TTC549 (cell line): ENCODE results near the gene AJAP1.
"Not testable (repeated sequence)": the region's sequence is repeated elsewhere in the genome, so short reads cannot be mapped to it uniquely, and the experiment has no call there.

Experiments
- FAIRE-seq: peaks from 2 replicates; lab custom pipeline; 2012; peaks lifted over from hg19 to GRCh38; lab: Jason Lieb, UNC

The AJAP1 gene

DNA sequence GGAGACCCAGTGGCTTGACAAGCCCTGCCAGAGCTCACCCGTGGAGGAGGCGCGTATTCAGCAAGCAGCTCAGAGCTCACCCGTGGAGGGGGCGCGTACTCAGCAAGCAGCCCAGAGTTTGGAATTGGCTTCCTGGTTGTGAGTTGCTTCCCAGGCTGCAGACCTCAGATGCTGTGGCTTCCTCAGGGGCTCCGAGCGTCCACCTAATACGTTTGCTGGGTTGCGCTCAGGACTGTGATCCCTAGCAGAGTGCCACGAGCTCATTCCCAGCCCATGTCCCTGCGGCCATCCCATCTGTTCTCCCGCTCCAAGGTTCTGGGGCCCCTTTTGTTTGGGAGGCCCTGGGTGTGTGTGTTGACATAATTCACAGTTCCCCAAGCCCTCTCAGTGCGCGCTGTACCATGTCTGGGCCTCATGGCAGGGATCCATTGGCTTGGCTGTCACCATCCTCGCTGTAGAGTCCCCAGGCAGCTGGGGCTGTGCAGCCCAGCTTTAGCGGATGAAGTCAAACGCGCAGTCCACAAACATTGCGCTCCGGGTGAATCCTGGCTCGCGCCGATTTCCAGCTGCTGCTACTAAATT, 3.6 kb downstream of the AJAP1 start:
- no peak for FAIRE-seq

DNA sequence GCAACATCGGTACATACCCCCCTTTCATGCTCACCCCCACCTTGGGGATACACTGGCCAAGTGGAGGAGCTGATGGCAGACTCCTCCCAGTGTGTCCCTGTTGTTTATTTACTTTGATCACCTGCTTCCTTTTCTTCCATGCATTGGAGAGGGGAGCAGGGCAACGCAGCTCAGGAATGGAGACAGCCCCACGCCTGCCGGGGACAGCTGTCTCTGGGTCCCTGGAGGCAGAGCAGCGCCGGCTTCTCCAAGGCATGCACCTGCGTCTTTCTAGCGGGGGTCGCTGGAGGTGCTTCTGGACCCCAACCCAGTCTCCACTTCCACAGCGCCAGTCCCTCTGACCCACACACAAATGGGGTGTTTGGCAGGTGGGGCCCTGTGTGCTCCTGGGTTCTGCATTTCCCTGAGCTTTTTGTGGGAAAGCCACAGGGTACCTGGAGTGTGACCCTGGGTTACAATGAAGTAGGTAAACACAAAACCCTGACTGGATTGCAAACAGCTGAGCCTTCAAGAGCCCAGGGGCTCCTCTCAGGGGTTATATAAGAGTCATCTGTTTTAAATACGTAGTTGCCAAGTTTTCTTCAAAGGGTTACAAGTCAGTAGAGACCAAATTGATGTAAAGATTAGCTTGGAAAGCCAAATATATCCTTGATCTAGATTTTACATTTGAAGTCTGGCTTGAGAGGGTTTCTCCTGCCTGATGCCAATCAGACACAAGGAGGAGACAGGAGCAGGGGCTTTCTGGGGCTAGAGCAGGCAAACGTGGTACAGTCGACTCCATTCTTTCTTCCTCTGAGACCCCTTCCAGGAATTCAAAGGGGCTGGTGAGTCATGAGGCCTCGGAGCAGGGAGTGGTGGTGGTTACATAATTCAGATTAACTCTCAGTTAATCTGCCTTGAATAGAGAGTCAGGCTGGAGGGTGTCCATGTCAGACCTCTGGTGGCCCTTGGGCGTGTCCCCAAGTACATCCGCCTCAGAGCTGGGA, 4.5 kb downstream of the AJAP1 start:
- FAIRE-seq = no peak

DNA sequence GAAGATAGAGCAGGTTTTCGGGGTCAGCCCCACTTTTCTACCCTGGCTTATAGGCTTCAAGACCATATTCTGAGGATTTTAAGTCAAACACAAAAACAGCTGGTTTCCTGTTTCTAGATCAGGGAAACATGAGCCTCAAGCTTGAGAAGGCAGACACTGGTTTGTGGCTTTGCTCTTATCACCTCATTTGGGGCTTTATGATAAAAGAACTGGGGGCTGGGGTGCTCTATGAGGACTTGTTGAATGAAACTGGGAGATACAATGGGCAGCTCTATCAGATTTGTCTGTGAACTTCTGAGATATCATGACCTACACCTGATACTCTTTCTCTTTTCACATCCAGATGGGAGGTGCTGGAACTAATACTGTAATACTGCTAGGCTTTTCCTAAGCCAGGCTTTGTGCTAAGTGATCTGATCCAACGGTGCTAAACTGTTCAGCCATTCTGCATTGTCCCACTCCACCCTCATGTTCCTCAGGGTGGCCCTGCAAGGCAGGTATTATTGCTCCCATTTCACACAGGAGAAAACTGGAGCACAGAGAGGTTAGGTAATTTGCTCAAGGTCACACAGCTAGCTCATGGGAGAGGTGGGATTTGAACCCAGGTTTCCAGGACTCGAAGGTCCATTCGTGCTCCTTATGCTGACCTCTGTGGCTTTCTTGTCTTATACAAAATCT, 6.6 kb downstream of the AJAP1 start:
- FAIRE-seq = no peak

DNA sequence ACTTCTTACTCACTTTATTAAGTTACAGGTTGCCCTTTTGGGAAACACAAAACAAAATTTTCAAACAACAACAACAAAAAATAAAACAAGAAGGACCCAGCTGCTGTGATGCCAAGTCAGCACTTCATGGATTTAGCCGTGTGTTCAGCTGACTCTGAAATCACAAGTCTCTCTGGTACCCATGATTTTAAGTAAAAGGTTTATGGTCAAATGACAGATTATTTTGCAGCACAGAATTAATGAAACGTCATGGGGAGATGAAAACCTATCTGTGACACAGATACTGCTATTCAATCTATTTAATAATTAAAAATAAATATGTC, 7.1 kb downstream of the AJAP1 start:
- no peak for FAIRE-seq

DNA sequence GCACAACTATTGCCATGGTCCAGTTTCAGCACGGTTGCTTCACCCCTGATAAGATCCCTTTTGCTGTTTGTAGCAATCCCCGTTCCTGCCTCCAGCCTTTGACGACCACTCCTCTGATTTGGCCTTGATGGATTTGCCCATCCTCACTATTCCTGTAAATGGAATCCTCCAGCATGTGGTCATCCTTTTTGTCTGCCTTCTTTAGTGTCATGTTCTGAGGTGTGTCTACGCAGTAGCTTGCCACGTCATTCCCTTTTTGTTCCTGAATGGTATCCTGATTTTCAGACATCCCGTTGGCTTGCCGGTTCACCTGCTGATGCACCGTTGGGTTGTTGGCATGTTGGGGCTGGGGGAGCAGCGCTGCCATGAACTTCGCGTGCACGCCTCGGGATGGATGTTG, 7.8 kb downstream of the AJAP1 start:
- no peak for FAIRE-seq

DNA sequence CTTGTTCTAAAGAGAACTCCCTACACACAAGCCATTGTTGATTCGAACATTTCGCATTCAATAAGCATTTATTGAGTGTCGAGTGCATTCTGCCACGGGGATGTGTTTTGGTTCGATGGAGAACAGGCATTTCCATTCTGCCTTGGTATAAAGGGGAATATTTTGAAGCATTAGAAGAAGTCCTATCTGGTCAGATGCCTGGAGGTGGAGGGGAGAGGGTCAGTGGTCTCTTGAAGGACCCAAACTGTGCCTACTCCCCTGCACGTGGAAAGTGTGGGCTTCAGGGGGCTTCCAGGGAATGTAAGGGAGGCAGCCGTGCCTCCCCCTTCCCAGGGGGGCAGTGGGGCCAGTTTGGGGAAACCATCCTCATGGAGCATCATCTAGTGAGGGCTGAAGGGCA, 8.3 kb downstream of the AJAP1 start:
- FAIRE-seq = no peak

DNA sequence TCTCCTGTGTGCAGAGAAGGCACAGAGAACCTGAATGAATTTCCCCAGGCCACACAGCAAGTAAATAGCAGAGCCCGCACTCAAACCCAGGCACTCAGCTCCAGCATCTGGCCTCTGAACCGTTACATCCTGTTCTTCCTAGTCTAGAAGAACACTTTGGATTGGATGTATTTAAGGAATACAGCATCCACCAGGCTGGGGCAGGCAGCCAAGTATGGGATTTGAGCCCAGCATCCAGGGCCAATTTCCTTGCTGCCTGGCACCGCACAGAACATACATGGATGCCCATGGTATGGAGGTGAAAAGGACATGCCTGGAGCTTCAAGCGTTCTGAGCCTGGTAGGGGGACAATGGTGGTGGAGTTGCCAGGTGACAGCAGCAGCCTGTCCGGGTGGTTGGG, 9.7 kb downstream of the AJAP1 start:
- FAIRE-seq = no peak

DNA sequence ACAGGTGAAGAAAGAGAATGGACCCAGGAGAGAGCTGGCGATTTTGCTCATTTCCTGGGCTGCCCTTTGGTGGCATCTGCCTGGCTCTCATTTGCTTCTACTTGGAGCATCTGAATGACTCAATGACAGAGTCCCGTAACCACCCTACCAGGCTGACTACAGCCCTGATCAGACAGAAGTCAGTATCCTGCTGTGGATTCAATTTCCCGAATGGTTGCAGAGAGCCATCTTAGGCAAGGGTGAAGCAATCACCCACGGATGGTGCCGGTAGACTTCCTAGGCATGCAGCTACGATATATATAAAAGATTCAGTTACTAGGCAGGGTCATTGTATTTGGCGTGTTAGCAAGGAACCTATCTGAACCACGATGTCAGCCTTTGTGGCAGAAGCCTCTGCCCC, 10.2 kb downstream of the AJAP1 start:
- no peak for FAIRE-seq

DNA sequence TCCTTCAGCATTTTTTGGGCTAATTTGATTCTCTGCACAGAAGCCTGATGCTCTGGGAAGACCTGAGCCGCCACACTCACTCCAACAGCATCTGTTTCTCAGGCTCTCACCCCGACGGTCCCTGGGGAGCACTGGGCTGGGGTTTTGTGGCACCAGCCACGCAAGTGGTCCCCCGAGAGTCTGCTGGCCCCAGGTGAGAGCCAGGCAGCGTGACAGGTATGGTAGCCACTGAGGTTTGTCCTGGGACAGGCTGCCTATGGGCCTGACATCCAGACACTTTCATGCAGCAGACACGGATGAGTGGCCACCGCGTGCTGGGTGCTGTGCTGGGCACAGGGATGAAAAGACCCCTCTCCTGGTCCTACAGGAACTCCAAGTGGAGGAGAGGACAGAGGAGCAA, 11.0 kb downstream of the AJAP1 start:
- no peak for FAIRE-seq

DNA sequence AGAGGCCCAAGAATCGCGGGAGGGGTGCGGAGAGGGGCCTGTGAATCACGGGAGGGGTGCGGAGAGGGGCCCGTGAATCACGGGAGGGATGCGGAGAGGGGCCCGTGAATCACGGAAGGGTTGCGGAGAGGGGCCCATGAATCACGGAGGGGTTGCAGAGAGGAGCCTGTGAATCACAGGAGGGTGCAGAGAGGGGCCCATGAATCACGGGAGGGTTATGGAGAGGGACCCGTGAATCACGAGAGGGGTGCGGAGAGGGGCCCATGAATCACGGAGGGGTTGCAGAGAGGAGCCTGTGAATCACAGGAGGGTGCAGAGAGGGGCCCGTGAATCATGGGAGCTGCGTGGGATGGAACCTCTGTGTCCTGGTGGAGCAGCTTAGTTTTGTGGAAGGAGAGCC, 12.3 kb downstream of the AJAP1 start:
- FAIRE-seq = not testable (repeated sequence)

DNA sequence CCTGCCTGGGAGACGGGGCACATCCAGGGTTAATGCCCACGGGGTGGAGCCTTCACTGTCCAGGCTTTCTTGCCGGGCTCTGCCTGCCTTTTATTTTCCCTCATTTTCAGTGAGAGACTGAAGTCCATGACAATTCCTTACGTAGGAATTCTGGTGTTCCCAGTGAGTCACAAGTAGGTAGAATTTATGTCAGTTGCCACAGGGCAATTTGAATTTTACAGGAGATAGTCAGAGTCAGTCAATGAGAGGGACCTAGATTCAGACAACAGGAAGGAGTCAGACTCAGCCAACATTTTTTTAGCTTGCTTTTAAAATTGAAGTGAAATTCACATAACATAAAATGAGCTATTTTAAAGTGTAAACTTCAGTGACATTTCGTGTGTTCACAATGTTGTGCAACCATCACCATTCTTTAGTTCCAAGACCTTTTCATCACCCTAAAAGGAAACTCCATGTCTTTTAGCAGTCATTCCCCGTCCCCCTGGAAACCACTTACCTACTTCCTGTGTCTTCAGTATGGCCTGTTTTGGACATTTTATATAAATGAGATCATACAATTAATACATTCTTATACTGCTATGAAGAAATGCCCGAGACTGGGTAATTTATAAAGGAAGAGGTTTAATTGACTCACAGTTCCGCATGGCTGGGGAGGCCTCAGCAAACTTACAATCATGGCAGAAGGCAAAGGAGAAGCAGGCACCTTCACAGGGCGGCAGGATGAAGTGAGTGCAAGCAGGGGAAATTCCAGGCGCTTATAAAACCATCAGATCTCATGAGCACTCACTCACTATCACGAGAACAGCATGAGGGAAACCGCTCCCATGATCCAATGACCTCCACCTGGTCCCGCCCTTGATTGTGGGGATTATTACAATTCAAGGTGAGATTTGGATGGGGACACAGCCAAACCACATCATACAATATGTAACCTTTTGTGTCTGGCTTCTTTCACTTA, 14.6 kb downstream of the AJAP1 start:
- FAIRE-seq = no peak

DNA sequence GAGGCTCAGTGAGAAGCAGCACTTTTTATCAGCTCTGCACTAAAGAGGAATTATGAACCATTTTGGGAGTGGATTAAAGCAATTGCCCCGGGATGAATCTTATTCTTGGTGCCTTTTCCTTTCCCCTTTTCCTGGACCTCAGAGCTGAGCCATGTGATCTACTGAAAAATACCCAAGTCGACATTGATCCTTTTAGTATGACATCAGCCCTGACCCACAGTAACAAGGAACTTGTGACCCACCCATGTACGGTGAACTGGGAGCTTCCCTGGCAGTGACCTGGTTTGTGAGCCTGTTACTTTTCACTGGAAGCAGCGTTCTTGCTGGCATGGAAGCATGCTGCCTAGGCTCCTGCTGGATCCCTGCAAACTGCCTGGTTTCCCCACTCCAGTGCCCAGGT, 15.9 kb downstream of the AJAP1 start:
- FAIRE-seq = no peak

DNA sequence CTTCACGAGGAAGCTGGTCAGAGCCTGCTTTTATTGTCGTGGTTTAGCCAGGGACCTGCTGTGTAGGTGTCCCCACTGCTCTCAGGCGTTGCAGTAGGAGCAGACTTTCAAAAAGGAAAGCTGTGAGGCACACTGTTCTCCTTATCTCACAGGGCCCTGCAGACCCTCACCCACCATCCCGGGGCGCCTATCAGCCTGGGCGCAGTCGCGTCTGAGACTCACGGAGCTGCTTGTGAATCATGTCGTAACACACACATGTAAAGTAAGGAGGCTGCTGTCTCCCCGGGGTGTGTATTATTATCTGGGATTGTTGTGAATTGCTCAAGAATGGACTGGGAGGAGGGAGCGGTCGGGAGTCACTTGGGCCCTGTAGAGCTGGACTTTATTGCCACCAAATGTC, 17.4 kb downstream of the AJAP1 start:
- FAIRE-seq = no peak

DNA sequence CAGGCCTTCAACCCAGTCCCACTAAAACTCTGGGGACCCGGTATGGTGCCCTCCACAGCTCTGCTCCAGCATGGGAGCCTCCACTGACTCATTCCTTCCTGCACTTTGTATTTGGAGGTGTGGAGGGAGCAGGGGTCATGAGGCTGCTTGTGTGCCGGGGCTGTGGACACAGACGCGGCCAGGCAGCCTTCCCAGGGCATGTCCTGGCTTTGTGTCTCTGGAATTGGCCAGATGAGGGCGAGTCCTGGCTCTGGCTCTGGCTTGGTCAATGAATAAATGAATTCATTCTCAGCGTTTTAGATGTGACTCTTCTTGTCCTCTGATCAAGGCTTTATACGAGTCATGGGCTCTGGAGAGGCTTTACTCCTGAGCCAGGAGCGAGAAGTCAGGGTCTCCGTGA, 19.1 kb downstream of the AJAP1 start:
- no peak for FAIRE-seq

DNA sequence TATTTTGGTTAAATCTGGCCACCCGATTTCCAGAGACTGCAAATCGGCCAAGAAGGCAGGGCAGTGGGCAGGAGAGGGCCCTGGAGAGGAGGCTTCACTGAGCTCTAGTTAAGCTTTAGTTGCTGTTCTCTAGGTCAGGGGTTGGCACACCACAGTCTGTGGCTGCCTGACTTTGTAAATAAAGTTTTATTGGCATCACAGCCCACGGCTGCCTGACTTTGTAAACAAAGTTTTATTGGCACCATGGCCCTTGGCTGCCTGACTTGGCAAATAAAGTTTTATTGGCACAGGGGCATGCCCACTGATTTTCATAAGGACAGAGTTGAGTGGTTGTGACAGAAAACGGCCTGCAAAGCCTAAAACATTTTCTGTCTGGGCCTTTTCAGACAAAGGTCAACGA, 19.7 kb downstream of the AJAP1 start:
- no peak for FAIRE-seq

DNA sequence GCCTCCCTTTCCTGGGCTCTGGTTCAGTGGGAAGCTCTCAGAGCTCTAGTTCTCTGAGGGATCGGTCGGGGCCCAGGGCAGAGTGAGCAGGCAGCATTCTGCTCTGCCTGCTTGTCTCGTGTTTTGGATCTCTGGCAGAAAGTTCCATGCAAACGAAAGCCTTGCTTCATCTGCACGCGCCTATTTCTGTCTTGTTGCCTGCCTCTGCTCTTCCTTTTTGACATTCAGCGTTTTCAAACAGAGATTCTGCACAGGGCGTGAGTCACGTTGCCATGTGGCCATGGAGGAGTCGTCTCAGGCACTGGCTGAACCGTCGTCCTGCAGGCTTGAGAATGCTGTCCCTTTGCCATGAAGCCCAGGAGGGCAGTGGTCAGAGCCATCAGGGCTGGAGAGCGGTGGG, 20.3 kb downstream of the AJAP1 start:
- no peak for FAIRE-seq

DNA sequence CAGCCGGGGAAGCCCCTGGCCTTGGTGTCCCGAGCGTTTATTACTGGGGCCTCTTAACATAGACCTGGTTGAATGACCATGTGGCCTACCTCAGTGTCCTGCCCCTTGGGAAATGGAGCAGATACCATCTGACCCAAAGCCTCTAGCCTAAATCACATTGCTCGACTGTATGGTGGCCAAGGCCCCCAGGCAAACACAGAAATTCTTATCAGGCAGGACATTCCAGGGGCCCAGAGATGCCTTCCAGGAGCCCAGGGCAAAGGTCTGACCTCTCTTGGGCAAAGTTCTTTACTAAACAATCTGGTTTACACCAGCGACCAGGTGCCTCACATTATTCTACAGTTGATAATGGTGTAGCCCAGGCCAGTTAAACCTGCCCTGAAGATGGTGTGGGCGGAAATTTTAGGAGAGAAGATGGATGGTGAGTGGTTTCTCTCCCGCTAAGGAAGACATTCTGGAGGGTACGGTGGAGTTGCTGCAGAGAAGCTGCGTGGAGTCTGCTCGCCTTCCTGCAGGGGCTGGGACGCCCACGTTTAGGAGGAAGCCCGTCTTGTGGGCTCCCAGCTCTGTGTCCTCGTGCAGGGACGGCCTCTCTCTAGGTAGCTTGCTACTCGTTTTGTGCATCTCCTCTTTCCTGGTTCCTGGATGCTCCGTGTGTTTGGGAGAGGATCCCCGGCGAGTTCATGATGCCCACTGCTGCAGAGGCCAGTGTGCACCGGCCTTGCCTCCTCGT, 21.2 kb downstream of the AJAP1 start:
- FAIRE-seq = no peak

DNA sequence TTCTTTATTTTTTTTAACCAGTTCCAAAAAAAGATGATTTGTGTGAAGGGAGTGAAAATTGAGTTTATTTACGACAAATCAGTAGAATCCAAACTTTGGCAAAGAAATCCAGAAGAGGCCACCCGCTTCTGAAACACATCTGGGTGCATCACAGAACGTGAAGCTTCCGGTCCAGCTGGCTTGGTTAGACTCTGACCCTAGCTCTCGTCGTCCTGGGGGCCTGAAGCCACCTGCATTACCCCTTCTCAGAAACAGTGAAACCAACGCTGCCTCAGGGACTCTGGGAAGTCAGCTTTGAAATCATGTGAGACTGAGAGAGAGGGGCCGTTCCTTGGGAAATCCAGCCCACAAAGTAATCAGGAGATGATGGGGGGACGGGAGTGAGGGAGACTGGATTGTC, 21.8 kb downstream of the AJAP1 start:
- FAIRE-seq = no peak

DNA sequence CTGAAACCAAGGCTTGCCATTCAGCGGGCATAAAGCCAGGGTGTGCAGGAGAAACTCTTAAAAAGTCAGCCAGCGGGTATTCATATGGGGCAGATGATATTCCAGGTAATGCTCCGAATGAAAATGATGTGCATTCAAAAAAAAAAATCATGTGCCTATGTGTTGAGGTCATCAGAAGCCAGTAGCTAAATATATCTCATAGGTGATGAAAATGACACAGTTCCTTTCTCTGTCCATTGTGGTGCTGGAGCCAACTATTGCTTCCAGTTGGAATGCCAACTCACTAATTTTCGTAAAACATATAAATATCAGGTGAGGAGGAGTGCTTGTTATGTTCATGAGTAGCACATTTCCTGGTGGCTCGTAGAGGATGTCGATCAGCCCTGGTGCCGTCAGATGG, 23.2 kb downstream of the AJAP1 start:
- FAIRE-seq = no peak

DNA sequence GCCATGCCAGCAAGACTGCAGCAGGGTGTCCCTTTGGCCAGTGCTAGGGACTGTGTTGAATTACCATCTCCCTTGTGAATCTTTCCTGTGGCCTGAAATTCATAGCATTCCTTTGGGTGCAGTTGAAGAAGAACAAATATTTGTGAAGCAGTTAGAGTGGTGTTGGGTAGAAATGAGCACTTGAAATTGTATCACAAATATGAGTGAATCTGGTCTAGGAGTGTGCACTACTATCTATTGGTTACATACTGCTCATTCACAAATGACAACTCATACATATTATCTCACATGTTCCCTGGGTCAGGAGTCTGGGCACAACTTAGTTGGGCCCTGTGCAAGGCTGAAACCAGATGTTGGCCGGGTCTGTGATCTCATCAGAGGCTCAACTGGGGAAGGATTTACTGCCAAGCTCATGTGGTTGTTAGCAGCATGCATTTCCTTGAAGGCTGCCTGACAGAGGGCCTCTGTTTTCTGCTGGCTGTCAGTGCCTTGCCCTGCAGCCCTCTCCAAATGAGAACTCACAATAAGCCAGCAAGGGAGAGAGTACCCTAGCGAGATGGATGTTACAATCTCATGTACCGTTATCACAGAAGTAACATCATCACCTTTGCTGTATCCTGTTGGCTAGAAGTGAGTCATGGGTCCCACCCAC, 23.8 kb downstream of the AJAP1 start:
- FAIRE-seq = no peak

DNA sequence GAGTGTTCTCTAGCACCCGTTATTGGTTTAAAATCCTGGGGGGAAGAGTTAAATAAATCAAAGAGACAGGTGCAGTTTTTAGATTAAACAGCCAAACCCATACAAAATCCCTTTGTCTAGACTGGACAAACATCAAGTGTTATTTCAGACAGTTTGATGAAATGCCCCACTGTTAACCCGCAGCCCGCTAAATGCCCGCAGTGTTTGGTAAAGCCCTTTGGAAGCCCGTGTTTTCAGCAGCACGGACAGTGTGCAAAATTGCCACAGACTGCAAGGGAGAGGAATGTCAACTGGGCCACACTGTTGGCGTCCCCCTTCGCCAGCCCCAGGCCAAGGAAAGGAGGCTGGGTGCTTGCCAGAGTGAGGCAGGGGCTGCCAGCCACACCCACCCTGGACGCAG, 26.6 kb downstream of the AJAP1 start:
- no peak for FAIRE-seq
